Endothelial cell of umbilical vein (primary cell): ENCODE measurements around the gene CLIC5. TPM values are rescaled to one million over a fixed set of nuclear protein-coding genes. Genes with fewer than 3 reads are reported as not detected.

Source experiments
- BruUV-seq: library from RNA; stranded (reverse); fragments of 400-500 nt; replicated peaks from 2 replicates; lab custom pipeline; 2021; lab: Mats Ljungman, UMichigan
- CTCF ChIA-PET: fragments of 300-600, 350-600 bp; sonication (Branson Sonifier 250); formaldehyde crosslinking; loops from one replicate; lab custom pipeline; 2021; ENCODE audit warnings: antibody characterized with exemption, inconsistent platforms; lab: Charles Lee
- POLR2A ChIA-PET: fragments of 300-600, 350-600 bp; sonication (Branson Sonifier 250); formaldehyde crosslinking; loops from one replicate; lab custom pipeline; 2021; ENCODE audit warnings: antibody characterized with exemption, inconsistent platforms; lab: Charles Lee
- DNase-seq: peaks from one replicate; pipeline ENCODE4 v3.0.0-alpha.2; 2011; ENCODE audit warnings: low read depth, low spot score
- FAIRE-seq: peaks from 2 replicates; lab custom pipeline; 2011; peaks lifted over from hg19 to GRCh38; lab: Jason Lieb, UNC
- H2AFZ ChIP-seq: 2 replicates; pipeline ENCODE4 v1.6.0; 2012; ENCODE audit warnings: low read depth, low read length, control low read depth, inconsistent platforms
- H3K27ac ChIP-seq: 2 replicates; pipeline ENCODE4 v1.5.1; 2011; ENCODE audit warnings: low read depth, mild to moderate bottlenecking, control low read depth, low read length, moderate library complexity; ENCODE audit not compliant: insufficient read depth
- H3K27me3 ChIP-seq, 2 experiments: 2 replicates each; pipeline versions ENCODE4 v1.6.0 to v1.6.1; 2011; ENCODE audit warnings: low read length in 2 of 2, mixed read lengths in 1 of 2; ENCODE audit not compliant: control insufficient read depth in 2 of 2, insufficient read depth in 2 of 2
- H3K36me3 ChIP-seq, 2 experiments: 2 replicates in 1 of 2; 3 replicates in 1 of 2; pipeline ENCODE4 v1.5.1; 2011; ENCODE audit warnings: low read length in 2 of 2, mild to moderate bottlenecking in 1 of 2, moderate library complexity in 1 of 2; ENCODE audit not compliant: control insufficient read depth in 2 of 2, insufficient read depth in 2 of 2; ENCODE audit errors: extremely low read depth in 1 of 2
- H3K4me1 ChIP-seq: 3 replicates; pipeline ENCODE4 v1.5.1; 2011; ENCODE audit warnings: mild to moderate bottlenecking, low read length; ENCODE audit not compliant: control insufficient read depth, insufficient read depth; ENCODE audit errors: extremely low read depth
- H3K4me2 ChIP-seq: 2 replicates; pipeline ENCODE4 v1.6.1; 2011; ENCODE audit warnings: low read length, control low read depth, mixed read lengths; ENCODE audit not compliant: insufficient read depth
- H3K4me3 ChIP-seq, 3 experiments: fragments of 200-600 bp in 1 of 3; sonication (generic), shearing (Covaris generic) in 1 of 3; replicated peaks in 1 of 3; 2 replicates each; pipeline ENCODE4 v1.5.1; 2011 to 2016; ENCODE audit warnings: control low read depth in 3 of 3, low read length in 3 of 3, mild to moderate bottlenecking in 2 of 3, inconsistent platforms in 1 of 3, low read depth in 1 of 3, moderate library complexity in 1 of 3; ENCODE audit not compliant: insufficient read depth in 1 of 3
- H3K79me2 ChIP-seq: 2 replicates; pipeline ENCODE4 v1.6.0; 2012; ENCODE audit warnings: low read length, inconsistent platforms; ENCODE audit not compliant: control insufficient read depth, insufficient read depth
- H3K9ac ChIP-seq: replicated peaks from 2 replicates; pipeline ENCODE3; 2011; ENCODE audit warnings: low read length, control low read depth; ENCODE audit not compliant: insufficient read depth; ENCODE audit errors: extremely low read depth
- H3K9me1 ChIP-seq: replicated peaks from 3 replicates; pipeline ENCODE4 v1.6.0; 2011; ENCODE audit warnings: mild to moderate bottlenecking, low read length; ENCODE audit not compliant: control insufficient read depth, insufficient read depth; ENCODE audit errors: extremely low read depth
- H3K9me3 ChIP-seq: replicated peaks from 2 replicates; pipeline ENCODE4 v1.5.1; 2012; ENCODE audit warnings: low read length, inconsistent platforms; ENCODE audit not compliant: control insufficient read depth, insufficient read depth
- H4K20me1 ChIP-seq: replicated peaks from 2 replicates; pipeline ENCODE3; 2011; ENCODE audit warnings: mild to moderate bottlenecking, low read length; ENCODE audit not compliant: control insufficient read depth, insufficient read depth; ENCODE audit errors: extremely low read depth
- EZH2 ChIP-seq: IDR thresholded peaks from 2 replicates; pipeline ENCODE4 v1.6.1; 2012; ENCODE audit warnings: borderline replicate concordance, low read depth, mild to moderate bottlenecking, moderate library complexity, low read length, inconsistent platforms; ENCODE audit not compliant: severe bottlenecking
- FOS ChIP-seq: IDR thresholded peaks from 2 replicates; pipeline ENCODE4 v1.6.1; 2011; ENCODE audit warnings: mild to moderate bottlenecking, low read length, moderate library complexity, borderline replicate concordance; ENCODE audit not compliant: insufficient read depth
- POLR2A ChIP-seq: IDR thresholded peaks from 2 replicates; pipeline ENCODE4 v1.6.1; 2012; ENCODE audit warnings: low read depth, mild to moderate bottlenecking, control low read depth, low read length
- dilution Hi-C: fragments of 300-500 bp; cut with MboI; formaldehyde crosslinking; loops from one replicate; pipeline ENCODE4 v1.15.0; 2019; ENCODE audit warnings: low sequenced_read_pairs; ENCODE audit not compliant: extremely low pct_ligation_motif_present
- intact Hi-C: fragments of 100-400 bp; cut with micrococcal nuclease; formaldehyde crosslinking; loops from one replicate; pipeline ENCODE4 v1.10.0; 2022
- polyA plus RNA-seq, 4 experiments: library from polyadenylated mRNA; depleted of rRNA in 3 of 4; stranded (reverse) in 3 of 4; unstranded in 1 of 4; fragments of >200 nt; gene quantifications; 2 replicates each; pipeline versions ENCODE4 v1.2.1 to v1.2.3, GENCODE V29; 2011 to 2012; ENCODE audit warnings: missing spikeins in 1 of 4
- total RNA-seq: library from RNA; stranded (reverse); gene quantifications from 2 replicates; pipeline ENCODE4 v1.2.3, GENCODE V29; 2021

The CLIC5 gene
- total and polyA plus RNA-seq, 2 donors (not counting 3 experiments of a cell fraction or from before 2014, with no cell fraction given), result 0.07 TPM; not detected in 1

DNA sequence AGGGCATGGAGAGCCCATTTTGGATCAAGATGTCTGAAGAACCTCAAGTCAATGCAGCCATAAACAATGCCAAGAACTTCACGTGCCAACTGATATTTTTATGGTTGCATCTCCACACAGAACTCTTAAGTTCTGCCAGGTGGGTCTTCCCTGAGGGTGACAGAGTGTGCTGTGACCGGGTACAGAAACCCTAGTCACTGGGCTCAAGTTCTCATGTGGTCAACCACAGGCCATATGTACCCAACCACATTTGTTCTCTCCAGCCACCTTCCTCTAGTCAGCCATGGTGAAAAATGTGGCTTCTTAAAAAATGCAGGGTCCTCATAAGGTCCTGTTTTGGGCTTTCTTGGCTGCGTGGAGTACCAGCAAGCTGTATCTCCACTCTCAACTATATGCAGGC, 48.9 kb downstream of the CLIC5 start:
- ChIA-PET POLR2A (no interaction called here), CTCF (no interaction called here)
- H3K9me1 ChIP-seq, result no peaks in the 10 kb centered on the region
- no TSS peak for BruUV-seq
- H3K4me3 ChIP-seq, result no peak overlapping the region
- no peaks in the 10 kb centered on the region for H3K79me2 ChIP-seq
- intact Hi-C loops, result no loop called here
- no peak for FAIRE-seq
- dilution Hi-C loops, result no loop called here
- no peaks in the 10 kb centered on the region for H3K9me3 ChIP-seq
- no peaks in the 10 kb centered on the region for H3K27me3 ChIP-seq
- H3K27ac ChIP-seq, result no peak overlapping the region
- TF ChIP-seq EZH2, result no peak
- no peaks in the 10 kb centered on the region for H4K20me1 ChIP-seq
- no peak overlapping the region for H2AFZ ChIP-seq
- H3K36me3 ChIP-seq, result no peaks in the 10 kb centered on the region
- no peak overlapping the region for H3K9ac ChIP-seq
- no peaks in the 10 kb centered on the region for H3K4me1 ChIP-seq
- H3K4me2 ChIP-seq, result no peak overlapping the region
- no peak for DNase-seq

DNA sequence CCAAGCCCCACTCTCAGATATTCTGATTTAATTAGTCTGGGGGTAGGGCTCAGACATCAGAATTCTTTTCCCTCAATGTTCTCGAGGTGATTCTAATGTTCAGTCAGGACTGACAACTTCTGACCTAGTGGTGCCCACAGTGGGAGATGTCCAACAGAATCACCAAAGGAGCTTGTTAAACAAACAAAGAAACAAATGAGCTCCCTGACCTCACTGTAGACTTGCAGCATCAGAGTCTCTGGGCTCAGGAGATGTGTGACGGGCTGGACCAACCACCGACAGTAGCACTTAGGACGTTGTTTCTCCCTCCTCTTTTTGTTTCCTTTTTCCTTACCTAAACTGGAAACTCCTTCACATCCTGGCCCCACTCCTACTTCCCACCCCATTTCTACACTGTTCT, 49.3 kb downstream of the CLIC5 start:
- Histone ChIP-seq H3K4me1 (no peaks in the 10 kb centered on the region), H4K20me1 (no peaks in the 10 kb centered on the region), H3K9me3 (no peaks in the 10 kb centered on the region), H3K9ac (no peak overlapping the region), H3K4me3 (no peak overlapping the region), H3K36me3 (no peaks in the 10 kb centered on the region), H3K79me2 (no peaks in the 10 kb centered on the region), H3K27ac (no peak overlapping the region), H2AFZ (no peak overlapping the region), H3K4me2 (no peak overlapping the region), H3K9me1 (no peaks in the 10 kb centered on the region), H3K27me3 (no peaks in the 10 kb centered on the region)
- TF ChIP-seq FOS (no peak), POLR2A (no peak)
- dilution Hi-C loops (no loop called here), intact Hi-C loops (no loop called here)
- no TSS peak for BruUV-seq
- FAIRE-seq, result no peak
- POLR2A ChIA-PET, result no interaction called here
- CTCF ChIA-PET, result no interaction called here
- no peak for DNase-seq
